ENCODE data around the gene TFDP2.

- TF ChIP-seq CTCF (conservative IDR thresholded peaks at IDR 0.05; ENCODE audit: low read length) (no peak), EZH2phosphoT487 (IDR thresholded peaks at IDR 0.05; ENCODE audit: borderline replicate concordance) (no peak)
Observed at GRCh38 chr3:141992512-141992911, 156.8 kb downstream of the TFDP2 start.

All from Loucy (cell line).